HG03064 (cell line): Measurements from ENCODE around the gene MIDN.

Source experiments
- ATAC-seq: cut with Tn5 transposase; IDR thresholded peaks from one replicate; pipeline ENCODE4 v1.9.1; 2021; ENCODE audit warnings: low read depth; ENCODE audit not compliant: unreplicated experiment

The MIDN gene

GRCh38 chr19:1231729-1232637 is 16.4 kb upstream of the MIDN start:
- ATAC-seq: no peak

DNA sequence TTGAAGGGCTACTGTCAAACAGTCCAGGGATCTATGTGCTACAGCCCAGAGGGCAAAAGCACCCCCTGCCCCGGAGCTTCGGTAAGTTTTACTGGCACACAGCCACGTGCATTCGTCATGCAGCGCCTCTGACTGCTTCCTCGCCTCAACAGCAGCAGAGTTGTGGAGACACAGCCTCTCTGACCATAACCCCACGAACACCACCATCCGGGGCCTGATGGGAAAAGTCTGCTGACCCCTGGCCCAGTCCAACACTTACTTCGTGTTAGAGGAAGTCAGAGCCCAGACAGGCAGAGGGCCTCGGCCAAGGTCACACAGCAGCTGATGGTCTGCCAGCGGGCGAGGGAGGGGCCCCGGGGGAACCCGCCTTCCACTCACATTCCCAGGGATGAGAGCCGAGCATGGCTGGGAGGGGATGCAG is 15.7 kb upstream of the MIDN start:
- no peak for ATAC-seq

DNA sequence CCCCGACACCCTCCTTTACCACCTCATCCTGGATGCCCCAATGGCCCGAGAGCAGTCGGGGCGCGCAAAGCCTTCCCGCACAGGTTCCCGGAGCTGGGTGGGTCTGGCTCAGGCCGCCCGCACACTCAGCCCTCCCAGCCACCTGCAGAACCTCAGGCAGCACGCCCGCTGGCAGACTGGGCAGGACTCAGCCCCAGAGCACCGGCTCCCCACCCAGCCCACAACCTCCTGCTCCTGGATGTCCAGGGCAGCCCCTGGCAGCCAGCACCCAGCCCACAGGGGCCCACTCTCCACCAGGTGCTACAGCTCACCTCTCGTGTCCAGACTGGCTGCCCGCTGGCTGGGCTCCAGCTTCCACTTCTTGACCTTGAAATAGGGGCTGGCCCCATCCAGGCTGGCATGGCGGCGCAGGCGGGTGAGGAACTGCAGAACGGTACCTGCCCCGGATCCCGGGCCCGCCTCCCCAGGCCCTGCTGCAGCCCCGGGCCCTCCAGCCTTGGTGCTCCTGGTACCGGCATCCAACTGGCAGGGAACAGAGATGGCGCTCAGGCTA is 15.2 kb upstream of the MIDN start:
- no peak for ATAC-seq

DNA sequence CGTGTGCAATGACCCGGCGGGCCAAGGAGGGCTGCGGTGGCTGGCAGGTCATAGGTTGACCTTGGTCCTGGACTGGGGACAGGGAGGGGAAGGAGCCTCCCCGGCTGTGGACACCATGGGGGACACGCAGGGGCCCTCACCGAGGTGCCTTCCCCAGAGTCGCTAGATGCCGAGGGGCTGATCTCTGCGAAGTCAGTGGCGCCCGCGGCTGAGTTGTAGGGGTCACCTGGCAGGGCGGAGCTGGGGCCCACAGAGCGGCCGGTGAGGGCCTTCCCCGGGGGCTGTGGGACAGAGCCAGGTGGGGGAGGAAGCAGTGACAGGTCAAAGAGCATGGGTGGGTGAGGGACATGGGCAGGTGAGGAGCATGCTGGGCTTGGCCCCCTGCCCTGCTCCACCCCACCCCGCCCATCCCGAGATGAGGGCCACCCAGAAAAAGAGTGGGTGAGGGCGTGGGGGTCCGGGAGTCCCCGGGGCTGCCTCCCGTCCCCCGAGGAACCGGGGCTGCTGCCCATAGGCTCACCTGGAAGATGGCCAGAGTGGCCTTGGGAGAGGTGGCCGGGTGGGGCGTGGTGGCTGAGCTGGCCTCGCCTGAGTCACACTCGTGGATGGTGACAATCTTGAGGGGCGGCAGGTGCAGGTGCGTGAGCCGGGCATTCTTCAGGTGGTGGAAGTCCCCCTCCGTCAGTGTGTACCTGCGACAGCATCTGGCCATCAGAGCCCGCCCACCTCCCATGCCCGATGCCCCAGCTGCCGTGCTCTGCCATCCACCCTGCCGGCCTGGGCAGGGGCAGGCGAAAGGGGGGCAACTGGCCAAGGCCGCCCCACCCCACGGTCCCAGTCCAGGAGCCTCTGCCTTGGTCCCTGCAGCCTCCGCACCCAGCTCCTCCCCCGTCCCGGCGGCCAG is 14.1 kb upstream of the MIDN start:
- ATAC-seq: no peak

DNA sequence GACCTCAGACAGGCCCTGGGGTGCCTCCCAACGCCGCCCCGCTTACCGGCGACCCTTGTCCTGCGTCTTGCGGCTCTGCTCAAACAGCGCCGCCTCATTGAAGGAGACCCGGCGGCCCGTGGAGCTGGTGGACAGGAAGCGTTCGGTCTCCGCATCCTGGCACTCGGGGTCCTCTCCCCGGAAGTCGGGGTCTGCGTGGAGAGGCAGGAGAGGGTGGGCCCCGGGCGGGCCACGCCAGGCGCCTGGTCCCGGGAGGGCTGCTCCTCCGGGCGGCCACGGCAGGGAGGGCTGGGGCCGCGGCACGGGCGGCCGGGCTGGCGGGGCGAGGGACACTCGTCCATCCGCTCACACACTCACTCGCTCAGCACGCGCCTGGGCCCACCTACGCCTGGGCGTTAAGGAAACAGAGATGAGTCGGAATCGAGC is 13.4 kb upstream of the MIDN start:
- ATAC-seq: no peak

DNA sequence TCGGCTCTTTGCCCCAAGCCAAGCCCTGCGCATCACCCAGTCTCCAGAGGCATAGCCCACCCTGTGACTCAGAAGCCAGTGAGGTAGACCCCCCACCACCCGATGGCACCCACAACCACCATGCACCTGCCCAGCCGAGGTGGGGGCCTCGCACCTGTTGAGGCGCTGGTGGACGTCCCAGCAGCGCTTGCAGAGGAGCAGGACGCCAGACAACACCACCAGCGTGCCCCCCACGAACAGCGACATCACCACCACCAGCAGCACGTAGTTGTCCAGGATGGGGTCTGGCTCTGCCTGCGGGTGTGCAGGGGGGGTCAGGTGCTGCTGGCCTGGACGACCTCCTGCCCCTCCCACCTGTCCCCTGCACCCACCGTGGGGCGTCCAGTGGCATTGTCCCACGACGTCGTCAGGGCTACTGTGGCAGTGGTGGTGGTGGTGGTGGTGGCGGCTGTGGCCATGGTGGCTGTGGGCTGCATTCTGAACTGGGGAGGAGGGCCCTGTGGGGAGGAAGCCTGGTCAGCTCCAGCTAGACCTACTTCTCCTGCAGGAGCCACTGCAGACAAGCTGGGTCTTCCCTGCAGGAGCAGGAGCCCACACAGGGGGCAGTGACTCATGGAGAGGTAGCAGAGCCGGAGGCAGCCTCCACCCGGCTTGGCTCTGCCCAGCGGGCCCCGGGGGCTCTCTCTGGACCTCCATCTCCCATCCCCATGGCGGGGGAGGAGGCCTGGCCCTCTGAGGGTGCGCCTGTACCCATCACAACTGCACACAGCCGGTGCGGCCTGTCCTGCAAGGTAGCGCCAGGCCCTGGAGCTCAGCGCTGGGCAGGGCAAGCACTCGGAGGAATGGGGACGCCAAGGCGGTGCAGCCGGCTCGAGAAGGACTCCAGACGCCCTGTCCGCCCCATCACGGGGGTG is 12.5 kb upstream of the MIDN start:
- ATAC-seq: no peak

DNA sequence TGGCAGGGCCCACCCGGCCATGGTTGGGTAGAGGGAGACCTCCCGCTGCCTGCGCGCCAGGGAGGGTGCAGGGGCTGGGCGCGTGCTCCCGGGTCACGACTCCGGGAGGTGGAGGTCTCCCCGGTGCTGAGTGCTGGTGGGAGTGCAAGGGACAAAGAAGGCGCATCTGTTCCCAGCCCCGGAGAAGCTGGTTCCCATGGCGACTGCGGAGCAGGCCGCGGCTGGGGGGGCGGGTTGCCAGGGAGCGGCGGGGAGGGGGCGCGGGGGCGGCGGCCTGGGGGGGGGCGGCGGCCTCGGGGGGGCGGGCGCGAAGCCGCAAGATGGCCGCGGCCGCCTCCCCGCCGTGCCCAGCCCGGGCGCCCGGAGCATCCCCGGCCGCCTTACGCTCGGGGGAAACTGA is 11.8 kb upstream of the MIDN start:
- ATAC-seq: no peak

DNA sequence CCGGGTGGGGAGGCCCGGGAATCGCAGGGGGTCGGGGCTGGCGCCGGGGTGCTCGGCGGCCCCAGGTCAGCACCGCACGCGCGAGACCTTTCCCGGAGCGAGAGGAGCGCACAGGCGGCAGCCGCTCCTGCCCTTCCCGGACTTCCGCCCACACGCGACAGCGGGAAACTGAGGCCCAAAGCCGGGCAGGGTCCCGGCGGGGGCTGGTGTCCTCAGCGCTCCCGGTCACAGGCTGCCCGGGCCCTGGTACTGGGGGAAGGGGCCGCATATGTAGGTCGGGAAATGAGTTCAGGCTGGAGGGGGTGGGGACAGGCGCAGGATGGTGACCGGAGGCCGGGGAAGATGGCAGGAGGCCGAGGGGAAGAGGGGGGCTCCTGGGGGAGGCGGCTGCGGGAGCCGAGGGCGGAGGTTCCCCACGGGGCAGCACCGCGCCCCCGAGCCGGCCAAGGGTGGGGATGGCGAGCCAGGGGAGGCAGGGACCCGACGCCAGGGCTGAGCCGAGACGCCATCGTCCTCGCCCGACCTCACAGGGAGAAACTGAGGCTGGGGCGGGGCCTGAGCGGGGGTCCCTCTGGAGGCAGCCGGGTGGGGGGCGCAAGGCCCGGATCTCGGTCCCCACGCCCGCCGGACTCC is 11.2 kb upstream of the MIDN start:
- no peak for ATAC-seq

DNA sequence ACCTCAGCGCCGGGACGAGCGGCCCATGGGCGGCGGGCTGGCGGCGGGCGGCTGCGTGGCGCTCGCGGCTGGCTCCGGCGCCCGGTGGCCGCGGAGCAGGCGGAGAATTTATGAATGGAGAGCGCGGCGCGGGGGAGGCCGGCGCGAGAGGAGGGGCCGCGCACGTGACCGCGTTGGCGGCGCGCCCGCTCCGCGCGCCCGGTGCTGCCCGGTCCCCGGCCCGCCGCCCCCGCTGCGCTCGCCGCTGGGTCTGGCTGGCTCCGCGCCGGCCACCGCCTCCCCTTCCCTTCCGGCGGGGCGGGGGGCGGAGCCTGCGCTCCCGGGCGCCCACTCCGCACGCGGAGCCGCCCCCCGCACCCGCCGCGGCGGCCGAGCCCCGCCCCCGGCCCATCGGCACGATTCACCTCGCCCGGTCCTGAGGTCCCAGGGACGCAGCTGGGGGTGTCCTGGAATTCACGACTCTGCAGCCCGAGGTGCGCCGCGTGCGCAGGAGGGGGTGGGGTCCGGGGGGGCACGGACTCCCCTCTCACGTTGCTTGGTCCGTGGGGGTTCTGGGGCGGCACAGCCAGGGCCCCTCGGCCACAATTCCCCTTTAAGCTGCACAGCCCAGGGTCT is 10.5 kb upstream of the MIDN start, which contains the start of gene CBARP:
Gene CBARP, minus strand, starts transcription at position 252 of the 615 bp plus-strand sequence. CDS start 1,905 bp downstream, outside the sequence.
- no peak for ATAC-seq

- no peak for ATAC-seq
These were observed 9.7 kb upstream of the MIDN start for GRCh38 chr19:1238369-1239303.

DNA sequence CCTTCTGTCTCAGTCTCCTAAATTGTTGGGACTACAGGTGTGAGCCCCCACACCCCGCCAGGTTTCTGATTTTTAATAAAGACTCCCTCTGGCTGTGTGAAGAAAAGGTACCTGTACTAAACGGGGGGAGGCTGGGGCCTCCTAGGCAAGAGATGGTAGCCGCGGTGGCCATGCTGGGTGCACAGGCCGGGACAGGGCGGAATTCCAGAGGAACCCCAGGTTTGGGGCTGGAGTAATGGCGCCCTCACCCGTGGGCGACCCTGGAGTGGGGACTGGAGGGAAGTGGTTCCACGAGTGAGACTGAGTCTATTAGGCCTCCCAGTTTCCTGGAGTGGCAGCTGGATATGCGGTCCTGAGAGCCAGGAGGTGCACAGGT is 9.0 kb upstream of the MIDN start:
- ATAC-seq: no peak

DNA sequence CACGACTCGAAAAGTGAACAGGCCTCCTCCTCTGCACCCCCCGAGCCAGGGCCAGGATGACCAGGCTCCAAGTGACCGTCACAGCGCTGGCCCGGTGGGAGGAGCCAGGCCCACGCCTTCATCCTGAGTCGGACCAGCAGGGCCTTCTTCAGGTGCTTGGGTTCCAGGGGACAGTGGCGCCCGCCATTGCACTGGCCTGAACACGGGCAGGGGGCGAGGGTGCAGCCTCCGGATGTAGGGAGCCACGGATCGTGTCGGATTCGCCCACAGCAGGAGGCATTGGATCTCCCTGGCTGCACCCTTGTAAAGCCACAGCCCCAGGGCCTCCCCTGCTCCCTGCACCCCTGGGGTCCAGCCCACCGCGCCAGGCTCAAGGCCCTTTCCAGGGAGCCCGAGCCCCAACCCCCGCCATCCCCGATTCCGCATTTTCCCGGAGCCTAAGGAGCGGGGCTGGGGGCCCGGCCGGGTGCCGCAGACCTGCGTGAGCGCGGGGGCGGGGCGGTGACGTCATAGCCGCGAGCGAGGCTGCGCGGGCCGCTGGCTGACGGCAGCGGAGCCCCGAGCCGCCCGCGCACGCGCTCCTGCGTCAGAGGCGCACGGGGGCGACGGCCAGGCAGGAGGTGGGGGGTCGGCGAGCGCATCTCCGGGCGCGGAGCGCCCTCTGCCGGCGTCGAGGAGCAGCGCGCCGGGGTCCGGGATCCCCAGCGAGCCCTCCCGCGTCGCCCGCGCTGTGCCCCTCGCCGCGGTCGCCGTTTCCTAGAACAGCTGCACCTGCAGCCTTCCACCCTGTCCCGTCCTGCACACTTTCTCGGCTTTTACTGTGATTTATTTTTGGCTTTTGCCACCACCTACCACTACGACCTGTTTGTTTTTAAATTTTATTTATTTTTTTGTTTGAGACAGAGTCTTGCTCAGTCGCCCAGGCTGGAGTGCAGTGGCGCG is 8.3 kb upstream of the MIDN start:
- no peak for ATAC-seq

GRCh38 chr19:1240925-1241324 is 7.5 kb upstream of the MIDN start:
- ATAC-seq: no peak

- ATAC-seq: no peak
These were observed 6.8 kb upstream of the MIDN start, which contains the start of gene ATP5F1D for GRCh38 chr19:1241417-1242095. TSS of gene ATP5F1D (plus strand) at chr19:1241751. CDS start at chr19:1241851, 100 bp downstream.

DNA sequence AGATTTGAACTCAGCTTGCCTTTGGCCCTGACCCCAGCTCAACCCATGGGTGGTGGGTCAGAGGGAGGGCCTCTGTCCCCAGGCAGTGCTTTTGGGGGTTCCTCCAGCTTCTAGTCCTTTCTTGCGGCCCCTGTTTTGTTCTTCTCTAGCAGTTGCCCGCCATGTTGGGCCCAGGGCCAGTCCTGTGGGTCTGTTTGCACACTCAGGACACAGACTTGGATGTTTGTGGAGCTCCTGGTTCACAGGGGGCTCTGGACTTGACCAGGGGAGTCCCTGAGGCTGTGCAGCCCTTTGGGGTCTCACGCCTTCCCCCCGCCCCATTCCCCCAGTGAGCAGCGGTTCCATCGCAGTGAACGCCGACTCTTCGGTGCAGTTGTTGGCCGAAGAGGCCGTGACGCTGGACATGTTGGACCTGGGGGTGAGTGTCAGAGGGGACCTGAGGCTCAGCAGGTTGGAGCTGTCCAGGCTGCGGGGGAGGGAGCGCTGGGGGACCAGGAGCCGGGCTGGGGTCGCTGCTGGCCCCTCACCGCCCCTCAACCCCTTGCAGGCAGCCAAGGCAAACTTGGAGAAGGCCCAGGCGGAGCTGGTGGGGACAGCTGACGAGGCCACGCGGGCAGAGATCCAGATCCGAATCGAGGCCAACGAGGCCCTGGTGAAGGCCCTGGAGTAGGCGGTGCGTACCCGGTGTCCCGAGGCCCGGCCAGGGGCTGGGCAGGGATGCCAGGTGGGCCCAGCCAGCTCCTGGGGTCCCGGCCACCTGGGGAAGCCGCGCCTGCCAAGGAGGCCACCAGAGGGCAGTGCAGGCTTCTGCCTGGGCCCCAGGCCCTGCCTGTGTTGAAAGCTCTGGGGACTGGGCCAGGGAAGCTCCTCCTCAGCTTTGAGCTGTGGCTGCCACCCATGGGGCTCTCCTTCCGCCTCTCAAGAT is 4.4 kb upstream of the MIDN start:
- no peak for ATAC-seq
